Hematopoietic multipotent progenitor cell treated with erythropoietin and hydrocortisone succinate and interleukin-3 and kit ligand, for 4 days (in vitro differentiated cells): ENCODE data around the gene VCP.
A peak's percentile ranks its signal among the peaks of the same experiment; 100 is the strongest.

Experiments
- DNase-seq: peaks from one replicate; pipeline ENCODE4 v3.0.0-alpha.2; 2015

Gene VCP

GRCh38 chr9:35072461-35073278, at the start of gene VCP:
TSS of gene VCP (minus strand) at chr9:35072625. CDS start at chr9:35072353, 272 bp downstream.
- DNase-seq: peak; percentile 99

- peak; percentile 97 for DNase-seq
Observed at GRCh38 chr9:35116898-35117551, 44.6 kb upstream of the VCP start.

- no peak for DNase-seq
Observed at GRCh38 chr9:35116539-35116897, 44.1 kb upstream of the VCP start.

GRCh38 chr9:35115680-35116538, 43.5 kb upstream of the VCP start, which contains the start of gene ATOSB:
TSS of gene ATOSB (minus strand) at chr9:35115862. CDS start at chr9:35108274, 7,588 bp downstream.
- DNase-seq: peak; percentile 99

- peak; percentile 80 for DNase-seq
Observed at GRCh38 chr9:35114840-35115628, 42.6 kb upstream of the VCP start.

GRCh38 chr9:35114113-35114839, 41.9 kb upstream of the VCP start:
- peak; percentile 97 for DNase-seq

GRCh38 chr9:35112257-35113020, 40.0 kb upstream of the VCP start:
- no peak for DNase-seq

- peak; percentile 100 for DNase-seq
Observed at GRCh38 chr9:35111001-35111933, 38.8 kb upstream of the VCP start.

- peak; percentile 80 for DNase-seq
Observed at GRCh38 chr9:35110327-35110761, 37.9 kb upstream of the VCP start.

GRCh38 chr9:35108946-35109575, 36.6 kb upstream of the VCP start:
- DNase-seq: peak; percentile 98

GRCh38 chr9:35108461-35108860, 36.0 kb upstream of the VCP start:
- no peak for DNase-seq

- no peak for DNase-seq
Observed at GRCh38 chr9:35107297-35108290, 35.2 kb upstream of the VCP start.

GRCh38 chr9:35106343-35106730, 33.9 kb upstream of the VCP start:
- DNase-seq: no peak

GRCh38 chr9:35105571-35106342, 33.3 kb upstream of the VCP start:
- no peak for DNase-seq

- no peak for DNase-seq
Observed at GRCh38 chr9:35105126-35105525, 32.7 kb upstream of the VCP start.

- no peak for DNase-seq
Observed at GRCh38 chr9:35104586-35104985, 32.2 kb upstream of the VCP start.

GRCh38 chr9:35103660-35104191, 31.3 kb upstream of the VCP start:
- DNase-seq: no peak
